BLaER1 treated with 17β-estradiol and CSF1 and Interleukin-3, amounts not matched to agents 10 nM and 100 nM (cell line): Measurements from ENCODE around the gene CPTP.

Experiments used
- H3K27ac ChIP-seq, 11 experiments: shearing (Covaris generic); formaldehyde crosslinking; 2 replicates each; pipeline ENCODE4 v1.8.1; 2022
- H3K27me3 ChIP-seq, 11 experiments: shearing (Covaris generic); formaldehyde crosslinking; 2 replicates each; pipeline ENCODE4 v1.8.1; 2022
- H3K36me3 ChIP-seq, 11 experiments: shearing (Covaris generic); formaldehyde crosslinking; 2 replicates each; pipeline ENCODE4 v1.8.1; 2022
- H3K4me1 ChIP-seq, 10 experiments: shearing (Covaris generic); formaldehyde crosslinking; 2 replicates each; pipeline ENCODE4 v1.8.1; 2022
- H3K4me2 ChIP-seq, 11 experiments: shearing (Covaris generic); formaldehyde crosslinking; 2 replicates each; pipeline ENCODE4 v1.8.1; 2022
- H3K4me3 ChIP-seq, 10 experiments: shearing (Covaris generic); formaldehyde crosslinking; 2 replicates each; pipeline ENCODE4 v1.8.1; 2022
- H3K9ac ChIP-seq, 11 experiments: shearing (Covaris generic); formaldehyde crosslinking; 2 replicates each; pipeline ENCODE4 v1.8.1; 2022
- H3K9me3 ChIP-seq, 11 experiments: shearing (Covaris generic); formaldehyde crosslinking; replicated peaks in 1 of 11; 2 replicates each; pipeline ENCODE4 v1.8.1; 2022
- H4K20me1 ChIP-seq, 11 experiments: shearing (Covaris generic); formaldehyde crosslinking; 2 replicates each; pipeline ENCODE4 v1.8.1; 2022
- Cebpa-rat ChIP-seq, 11 experiments: shearing (Covaris generic); IDR thresholded peaks; 2 replicates each; pipeline ENCODE4 v1.8.1; 2022

CPTP gene

DNA sequence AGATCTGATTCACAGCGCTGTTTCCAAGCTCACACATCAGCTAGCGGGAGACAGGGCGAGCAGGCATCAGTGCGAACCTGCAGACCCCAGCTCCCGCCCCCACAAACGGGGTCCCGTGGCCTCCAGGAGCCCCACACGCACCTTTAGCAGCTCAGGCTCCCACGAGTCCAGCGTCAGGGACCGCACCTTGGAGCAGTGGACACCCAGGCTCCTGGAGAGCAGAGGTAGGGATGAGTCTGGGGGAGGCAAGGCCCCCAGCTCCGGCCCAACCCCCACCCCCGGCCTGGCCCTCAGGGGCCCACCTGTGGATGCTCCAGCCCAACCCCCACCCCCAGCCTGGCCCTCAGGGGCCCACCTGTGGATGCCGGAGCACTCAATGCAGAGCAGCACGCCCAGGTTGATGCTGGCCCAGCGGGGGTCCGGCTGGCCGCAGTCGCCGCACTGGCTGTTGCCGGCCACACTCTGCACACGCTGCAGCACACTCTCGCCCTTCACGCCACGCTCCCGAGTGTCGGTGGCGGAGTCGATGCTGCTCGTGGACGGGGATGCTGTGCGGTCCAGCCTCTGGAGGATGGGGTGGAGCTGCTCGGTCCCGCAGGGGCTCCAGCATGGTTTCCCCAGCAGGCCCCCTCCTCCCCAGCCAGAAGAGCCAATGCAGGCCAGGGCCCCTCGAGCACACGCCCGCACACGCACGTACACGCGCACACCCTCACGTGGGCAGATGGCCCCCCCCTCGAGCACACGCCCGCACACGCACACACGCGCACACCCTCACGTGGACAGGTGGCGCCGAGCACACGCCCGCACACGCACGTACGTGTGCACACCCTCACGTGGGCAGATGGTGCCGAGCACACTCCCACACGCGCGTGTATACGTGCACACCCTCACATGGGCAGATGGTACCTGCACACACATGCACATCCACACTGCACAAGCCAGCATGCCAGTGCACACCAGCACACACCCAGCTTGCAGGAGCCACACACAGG, 28.2 kb upstream of the CPTP start:
- Histone ChIP-seq H3K36me3 (peaks cover 0 to 42% (median 15%) of the 10 kb centered on the region in 11 experiments; a peak in 10 of 22 replicates), H3K27ac (no peak overlapping the region), H3K4me3 (no peak overlapping the region), H3K4me2 (no peak overlapping the region), H4K20me1 (peaks cover 16 to 89% (median 47%) of the 10 kb centered on the region in 11 experiments; a peak in 21 of 22 replicates), H3K4me1 (peaks cover 7 to 31% (median 25%) of the 10 kb centered on the region in 10 experiments; a peak in 18 of 20 replicates), H3K27me3 (no peaks in the 10 kb centered on the region), H3K9ac (no peak overlapping the region), H3K9me3 (no peaks in the 10 kb centered on the region)
- TF ChIP-seq Cebpa-rat (IDR thresholded peaks at IDR 0.05): no peak

DNA sequence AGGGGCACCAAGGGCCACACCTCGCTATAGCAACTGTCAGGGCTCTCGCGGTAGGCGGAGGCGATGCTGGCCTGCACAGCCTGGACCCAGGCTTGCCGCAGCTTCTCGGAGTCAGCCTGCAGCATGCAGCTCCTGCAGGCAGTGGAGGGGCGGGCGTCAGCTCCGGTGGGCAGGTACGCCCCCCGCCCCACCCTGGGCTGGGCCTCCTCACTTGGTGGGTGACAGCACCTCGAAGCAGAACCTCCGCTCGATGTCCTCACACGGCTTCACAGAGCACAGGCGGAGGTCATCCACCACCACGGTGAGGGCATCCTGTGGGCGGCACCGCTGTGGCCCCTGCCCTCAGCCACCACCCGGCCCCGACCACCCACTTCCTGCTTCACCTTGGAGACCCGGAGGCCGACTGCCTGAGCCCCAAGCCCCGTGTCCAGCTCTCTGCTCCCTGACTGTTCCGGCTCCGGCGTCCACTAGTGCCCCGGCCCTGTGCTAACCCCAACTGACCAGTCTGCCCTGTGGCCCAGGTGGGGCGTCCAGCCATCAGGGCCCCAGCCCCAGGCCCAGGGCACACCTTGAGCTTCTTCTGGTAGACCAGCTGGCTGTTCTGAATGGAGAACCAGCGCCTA, 26.7 kb upstream of the CPTP start:
- Histone ChIP-seq H3K9ac (no peak overlapping the region), H3K4me1 (peaks cover 7 to 23% (median 17%) of the 10 kb centered on the region in 10 experiments; a peak in 19 of 20 replicates), H3K4me2 (no peak overlapping the region), H3K27me3 (no peaks in the 10 kb centered on the region), H3K27ac (no peak overlapping the region), H3K4me3 (no peak overlapping the region), H3K36me3 (peaks cover 0 to 42% (median 15%) of the 10 kb centered on the region in 11 experiments; a peak in 10 of 22 replicates), H3K9me3 (no peaks in the 10 kb centered on the region), H4K20me1 (peaks cover 25 to 89% (median 45%) of the 10 kb centered on the region in 11 experiments; a peak in 21 of 22 replicates)
- no peak for TF ChIP-seq Cebpa-rat (IDR thresholded peaks at IDR 0.05)

DNA sequence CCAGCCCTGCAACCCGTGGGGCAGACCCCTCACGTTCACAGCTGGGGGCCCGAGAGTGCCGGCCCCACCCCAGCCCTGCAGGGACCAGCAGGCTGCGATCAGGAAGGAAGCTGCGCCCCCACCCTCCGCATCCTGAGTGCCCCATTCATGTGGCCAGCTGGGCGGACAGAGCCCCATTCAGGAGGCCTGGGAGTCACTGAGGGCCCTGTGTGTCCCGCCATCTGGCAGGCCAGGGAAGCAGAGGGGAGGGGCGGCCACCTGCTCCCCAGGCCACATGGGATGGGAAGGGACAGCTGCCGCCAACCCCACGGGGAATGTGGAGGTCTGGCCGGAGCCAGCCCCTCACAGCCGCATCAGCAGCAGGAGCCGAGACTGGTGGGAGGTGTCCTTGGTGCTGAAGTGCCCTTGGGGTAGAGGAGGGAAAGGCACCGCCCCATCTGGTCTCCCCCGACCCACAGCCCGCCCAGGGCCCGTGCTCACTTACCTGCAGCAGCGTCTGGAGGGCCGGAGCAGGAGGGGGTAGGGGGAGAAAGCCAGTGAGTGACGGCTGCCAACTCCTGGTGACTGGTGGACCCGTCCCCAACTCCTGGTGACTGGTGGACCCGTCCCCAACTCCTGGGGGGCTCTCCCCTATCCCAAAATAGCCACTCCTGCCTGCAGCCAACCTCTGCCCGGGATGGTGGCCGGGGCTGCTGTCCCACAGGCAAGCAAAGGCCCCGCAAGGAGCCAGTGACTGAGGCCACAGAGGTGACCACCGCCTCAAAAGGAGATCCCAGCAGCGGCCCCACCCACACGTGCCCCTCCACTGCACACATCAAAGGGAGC, 25.5 kb upstream of the CPTP start:
- H4K20me1 ChIP-seq: peaks cover 25 to 93% (median 54%) of the 10 kb centered on the region in 11 experiments; a peak in 21 of 22 replicates

DNA sequence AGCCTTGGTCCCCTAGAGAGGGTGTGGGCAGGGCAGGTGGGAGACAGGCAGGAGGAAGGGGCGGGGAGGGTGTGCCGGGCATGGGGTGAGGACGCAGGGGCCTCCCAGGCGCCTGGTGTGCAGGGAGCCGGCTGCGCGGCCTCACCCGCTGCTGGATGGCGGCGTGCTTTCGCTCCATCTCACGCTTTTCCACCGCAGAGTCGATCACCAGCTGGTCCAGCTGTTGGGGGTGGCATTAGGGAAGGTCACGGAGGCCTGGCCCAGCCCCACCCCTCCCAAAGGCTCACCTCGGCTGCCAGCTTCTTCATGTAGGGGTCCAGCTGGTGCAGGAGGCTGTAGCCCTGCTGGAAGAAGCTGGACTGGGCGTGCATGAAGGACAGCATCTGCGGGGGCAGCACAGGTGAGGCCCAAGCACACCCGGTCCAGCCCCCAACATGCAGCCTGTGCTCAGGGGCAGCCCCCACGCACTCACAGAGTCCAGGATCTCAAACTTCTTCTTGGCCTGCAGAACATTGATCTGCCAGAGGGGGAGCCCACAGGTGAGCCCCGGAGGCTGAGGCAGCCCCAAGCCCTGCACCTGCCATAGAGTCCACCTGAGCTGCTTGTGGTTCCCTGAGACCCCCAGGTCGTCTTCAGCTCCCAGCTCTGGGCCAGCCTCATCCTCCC, 24.8 kb upstream of the CPTP start:
- Histone ChIP-seq H3K27me3 (no peaks in the 10 kb centered on the region), H3K4me2 (peak overlapping the region in 9 of 11 experiments; percentile 46 to 76 (median 68); a peak in 12 of 22 replicates), H3K9ac (no peak overlapping the region), H3K36me3 (peaks cover 0 to 27% (median 8%) of the 10 kb centered on the region in 11 experiments; a peak in 8 of 22 replicates), H3K9me3 (no peaks in the 10 kb centered on the region), H4K20me1 (peaks cover 25 to 93% (median 62%) of the 10 kb centered on the region in 11 experiments; a peak in 21 of 22 replicates), H3K4me1 (peaks cover 26 to 42% (median 34%) of the 10 kb centered on the region in 10 experiments), H3K4me3 (no peak overlapping the region), H3K27ac (no peak overlapping the region)
- no peak for TF ChIP-seq Cebpa-rat (IDR thresholded peaks at IDR 0.05)

More for the DNA sequence above, 25.5 kb upstream of the CPTP start:
- H3K36me3 ChIP-seq: peaks cover 0 to 35% (median 10%) of the 10 kb centered on the region in 11 experiments; a peak in 10 of 22 replicates
- H3K4me2 ChIP-seq: peak overlapping the region; percentile 21 to 76 (median 68); a peak in 18 of 22 replicates
- H3K9me3 ChIP-seq: no peaks in the 10 kb centered on the region
- no peak for TF ChIP-seq Cebpa-rat (IDR thresholded peaks at IDR 0.05)
- H3K27ac ChIP-seq: no peak overlapping the region
- no peak overlapping the region for H3K9ac ChIP-seq
- H3K4me3 ChIP-seq: no peak overlapping the region
- peaks cover 18 to 35% (median 26%) of the 10 kb centered on the region in 10 experiments for H3K4me1 ChIP-seq
- H3K27me3 ChIP-seq: no peaks in the 10 kb centered on the region

GRCh38 chr1:1300352-1300739, 24.3 kb upstream of the CPTP start:
- Histone ChIP-seq H3K9me3 (no peaks in the 10 kb centered on the region), H3K4me3 (no peak overlapping the region), H3K36me3 (peaks cover 0 to 22% (median 6%) of the 10 kb centered on the region in 11 experiments; a peak in 8 of 22 replicates), H3K27ac (no peak overlapping the region), H4K20me1 (peaks cover 25 to 93% (median 67%) of the 10 kb centered on the region in 11 experiments; a peak in 21 of 22 replicates), H3K4me1 (peaks cover 31 to 48% (median 39%) of the 10 kb centered on the region in 10 experiments), H3K4me2 (no peak overlapping the region), H3K9ac (no peak overlapping the region), H3K27me3 (no peaks in the 10 kb centered on the region)
- TF ChIP-seq Cebpa-rat (IDR thresholded peaks at IDR 0.05): no peak

- no peak for TF ChIP-seq Cebpa-rat (IDR thresholded peaks at IDR 0.05)
These were observed 22.6 kb upstream of the CPTP start for GRCh38 chr1:1302006-1302430.

GRCh38 chr1:1302951-1303509, 21.6 kb upstream of the CPTP start:
- Histone ChIP-seq H4K20me1 (peaks cover 25 to 93% (median 86%) of the 10 kb centered on the region in 11 experiments; a peak in 21 of 22 replicates), H3K36me3 (peaks cover 0 to 1% (median 0%) of the 10 kb centered on the region in 11 experiments; a peak in 2 of 22 replicates), H3K4me1 (peaks cover 51 to 66% (median 59%) of the 10 kb centered on the region in 10 experiments), H3K4me3 (no peak overlapping the region), H3K27ac (no peak overlapping the region), H3K9me3 (no peaks in the 10 kb centered on the region), H3K27me3 (no peaks in the 10 kb centered on the region), H3K4me2 (peak overlapping the region in 6 of 11 experiments; percentile 14 to 100 (median 99); a peak in 7 of 22 replicates), H3K9ac (0 out of 22 replicates have a peak overlapping the region, but pooled peaks of 1 of the 11 experiments have one; percentile 46)
- TF ChIP-seq Cebpa-rat (IDR thresholded peaks at IDR 0.05): no peak

More at GRCh38 chr1:1302006-1302430, 22.6 kb upstream of the CPTP start:
- Histone ChIP-seq H3K9me3 (no peaks in the 10 kb centered on the region), H3K4me3 (no peak overlapping the region), H3K27me3 (no peaks in the 10 kb centered on the region), H3K27ac (no peak overlapping the region), H4K20me1 (peaks cover 25 to 94% (median 84%) of the 10 kb centered on the region in 11 experiments; a peak in 21 of 22 replicates), H3K9ac (no peak overlapping the region), H3K36me3 (peaks cover 0 to 6% (median 4%) of the 10 kb centered on the region in 11 experiments; a peak in 5 of 22 replicates), H3K4me1 (peaks cover 48 to 64% (median 56%) of the 10 kb centered on the region in 10 experiments), H3K4me2 (no peak overlapping the region)
